Bronchial epithelial cell (primary cell): Measurements from ENCODE around the gene SENP7. TPM values are rescaled to one million over a fixed set of nuclear protein-coding genes. Genes with fewer than 3 reads are reported as not detected.
A peak's percentile ranks its signal among the peaks of the same experiment; 100 is the strongest.
"Not testable (repeated sequence)": the region's sequence is repeated elsewhere in the genome, so short reads cannot be mapped to it uniquely, and the experiment has no call there.

ENCODE experiments used
- DNase-seq: peaks from one replicate; pipeline ENCODE4 v3.0.0-alpha.2; 2010; ENCODE audit warnings: low read depth
- FAIRE-seq: peaks from 2 replicates; lab custom pipeline; 2011; peaks lifted over from hg19 to GRCh38; lab: Jason Lieb, UNC
- H3K27me3 ChIP-seq: 2 replicates; pipeline ENCODE4 v1.5.1; 2011; ENCODE audit warnings: low read length; ENCODE audit not compliant: control insufficient read depth, insufficient read depth
- H3K36me3 ChIP-seq: 2 replicates; pipeline ENCODE4 v1.5.1; 2011; ENCODE audit warnings: low read length; ENCODE audit not compliant: control insufficient read depth, insufficient read depth
- H3K4me3 ChIP-seq: 2 replicates; pipeline ENCODE4 v1.5.1; 2011; ENCODE audit warnings: mild to moderate bottlenecking, low read depth, low read length, control low read depth
- total RNA-seq: library from RNA; depleted of rRNA; stranded (reverse); fragments of >200 nt; gene quantifications from 2 replicates; pipeline ENCODE4 v1.2.1, GENCODE V29; 2014
- TF ChIP-seq, protein P1 (sequence below): IDR thresholded peaks from 2 replicates; pipeline ENCODE4 v1.5.1; 2011; ENCODE audit warnings: mild to moderate bottlenecking, moderate library complexity, low read length, control low read depth, inconsistent platforms; ENCODE audit not compliant: insufficient read depth, severe bottlenecking

Gene SENP7
- total RNA-seq, 1 donor from 2014 or later, result 5.8 TPM

DNA sequence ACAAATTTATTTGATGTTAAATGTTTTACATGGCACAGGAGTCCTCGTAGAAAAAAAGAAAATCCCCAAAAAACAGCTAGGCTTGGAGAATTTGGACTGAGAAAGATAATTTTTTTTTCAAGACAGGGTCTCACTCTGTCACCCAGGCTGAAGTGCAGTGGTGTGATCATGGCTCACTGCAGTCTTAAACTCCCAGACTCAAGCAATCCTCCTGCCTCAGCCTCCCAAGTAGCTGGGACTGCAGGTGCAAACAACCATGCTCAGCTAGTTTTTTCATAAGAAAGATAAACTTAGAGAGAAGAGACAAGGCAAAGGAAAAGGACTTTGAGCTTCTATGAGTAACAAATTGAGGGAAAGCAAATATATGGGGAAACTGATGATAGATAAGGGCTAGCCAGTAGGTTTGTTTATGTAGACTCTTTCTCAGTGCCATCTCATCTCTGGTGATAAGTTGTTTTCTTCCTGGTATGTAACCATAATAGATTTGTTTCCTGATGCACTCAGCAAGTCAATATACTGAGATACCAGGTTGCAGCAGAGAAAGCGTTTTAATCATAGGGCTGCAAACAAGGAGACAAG is 35.6 kb upstream of the SENP7 start:
- Histone ChIP-seq H3K4me3 (no peak overlapping the region), H3K27me3 (no peaks in the 10 kb centered on the region), H3K36me3 (no peaks in the 10 kb centered on the region)
- DNase-seq, result no peak
- TF ChIP-seq, protein P1, sequence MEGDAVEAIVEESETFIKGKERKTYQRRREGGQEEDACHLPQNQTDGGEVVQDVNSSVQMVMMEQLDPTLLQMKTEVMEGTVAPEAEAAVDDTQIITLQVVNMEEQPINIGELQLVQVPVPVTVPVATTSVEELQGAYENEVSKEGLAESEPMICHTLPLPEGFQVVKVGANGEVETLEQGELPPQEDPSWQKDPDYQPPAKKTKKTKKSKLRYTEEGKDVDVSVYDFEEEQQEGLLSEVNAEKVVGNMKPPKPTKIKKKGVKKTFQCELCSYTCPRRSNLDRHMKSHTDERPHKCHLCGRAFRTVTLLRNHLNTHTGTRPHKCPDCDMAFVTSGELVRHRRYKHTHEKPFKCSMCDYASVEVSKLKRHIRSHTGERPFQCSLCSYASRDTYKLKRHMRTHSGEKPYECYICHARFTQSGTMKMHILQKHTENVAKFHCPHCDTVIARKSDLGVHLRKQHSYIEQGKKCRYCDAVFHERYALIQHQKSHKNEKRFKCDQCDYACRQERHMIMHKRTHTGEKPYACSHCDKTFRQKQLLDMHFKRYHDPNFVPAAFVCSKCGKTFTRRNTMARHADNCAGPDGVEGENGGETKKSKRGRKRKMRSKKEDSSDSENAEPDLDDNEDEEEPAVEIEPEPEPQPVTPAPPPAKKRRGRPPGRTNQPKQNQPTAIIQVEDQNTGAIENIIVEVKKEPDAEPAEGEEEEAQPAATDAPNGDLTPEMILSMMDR, result no peak
- FAIRE-seq, result no peak

DNA sequence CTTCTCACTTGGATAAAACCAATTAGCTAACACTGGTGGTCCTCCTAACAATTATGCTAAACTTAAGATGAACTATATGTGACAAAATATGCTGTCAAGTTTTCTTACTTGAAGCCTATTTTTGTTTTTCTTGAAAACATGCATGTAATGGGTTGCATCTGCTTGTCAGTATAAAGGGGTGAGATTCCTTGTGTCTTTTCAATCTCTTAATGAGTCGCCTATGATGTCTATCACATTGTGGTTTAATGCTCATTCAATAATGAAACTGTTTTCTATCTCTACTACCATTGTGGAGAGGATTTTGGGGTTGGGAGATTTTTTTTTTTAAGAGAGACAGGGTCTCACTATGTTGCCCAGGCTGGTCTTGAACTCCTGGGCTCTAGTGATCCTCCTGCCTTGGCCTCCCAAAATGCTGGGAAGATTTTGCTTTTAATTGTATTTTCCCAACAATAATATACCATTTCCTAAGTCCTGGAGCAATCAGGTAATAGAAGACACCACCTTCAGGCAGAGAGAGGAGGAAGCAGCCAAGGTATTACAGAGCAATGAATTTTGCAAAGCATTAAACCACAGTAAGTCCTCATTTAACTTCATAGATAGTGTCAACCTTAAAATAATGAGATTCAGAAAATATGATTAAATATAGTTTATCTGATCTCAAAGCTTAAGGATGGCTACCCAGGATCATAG is 31.3 kb upstream of the SENP7 start:
- TF ChIP-seq, protein P1, result peak; percentile 14
- Histone ChIP-seq H3K27me3 (no peaks in the 10 kb centered on the region), H3K4me3 (no peak overlapping the region), H3K36me3 (no peaks in the 10 kb centered on the region)
- DNase-seq (no peak), FAIRE-seq (no peak)

DNA sequence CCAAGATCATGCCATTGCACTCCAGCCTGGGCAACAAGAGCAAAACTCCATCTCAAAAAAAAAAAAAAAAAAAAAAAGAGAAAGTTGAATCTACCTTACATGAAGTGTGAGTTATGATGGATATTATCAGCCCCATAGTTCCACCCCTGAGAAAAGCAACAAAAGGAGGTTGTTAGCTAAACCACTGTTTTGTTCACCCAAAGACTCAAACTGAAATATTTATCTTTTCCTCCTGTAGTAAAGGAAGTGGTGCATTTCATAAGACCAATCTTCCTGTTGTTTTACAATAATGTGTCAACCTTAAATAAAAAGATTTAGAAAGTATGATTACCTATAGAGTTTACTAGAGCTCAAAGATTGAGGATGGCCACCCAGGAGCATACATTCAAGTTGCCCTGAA is 29.9 kb upstream of the SENP7 start:
- Histone ChIP-seq H3K27me3 (no peaks in the 10 kb centered on the region), H3K4me3 (no peak overlapping the region), H3K36me3 (no peaks in the 10 kb centered on the region)
- FAIRE-seq (no peak), DNase-seq (no peak)
- TF ChIP-seq, protein P1, result no peak

DNA sequence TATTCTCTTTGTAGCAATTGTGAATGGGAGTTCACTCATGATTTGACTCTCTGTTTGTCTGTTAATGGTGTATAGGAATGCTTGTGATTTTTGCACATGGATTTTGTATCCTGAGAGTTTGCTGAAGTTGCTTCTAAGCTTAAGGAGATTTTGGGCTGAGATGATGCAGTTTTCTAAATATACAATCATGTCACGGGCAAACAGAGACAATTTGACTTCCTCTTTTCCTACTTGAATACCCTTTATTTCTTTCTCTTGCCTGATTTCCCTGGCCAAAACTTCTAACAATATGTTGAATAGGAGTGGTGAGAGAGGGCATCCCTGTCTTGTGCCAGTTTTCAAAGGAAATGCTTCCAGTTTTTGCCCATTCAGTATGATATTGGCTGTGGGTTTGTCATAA is 23.9 kb upstream of the SENP7 start:
- H3K27me3 ChIP-seq, H3K4me3 ChIP-seq, DNase-seq, FAIRE-seq, H3K36me3 ChIP-seq: not testable (repeated sequence)

DNA sequence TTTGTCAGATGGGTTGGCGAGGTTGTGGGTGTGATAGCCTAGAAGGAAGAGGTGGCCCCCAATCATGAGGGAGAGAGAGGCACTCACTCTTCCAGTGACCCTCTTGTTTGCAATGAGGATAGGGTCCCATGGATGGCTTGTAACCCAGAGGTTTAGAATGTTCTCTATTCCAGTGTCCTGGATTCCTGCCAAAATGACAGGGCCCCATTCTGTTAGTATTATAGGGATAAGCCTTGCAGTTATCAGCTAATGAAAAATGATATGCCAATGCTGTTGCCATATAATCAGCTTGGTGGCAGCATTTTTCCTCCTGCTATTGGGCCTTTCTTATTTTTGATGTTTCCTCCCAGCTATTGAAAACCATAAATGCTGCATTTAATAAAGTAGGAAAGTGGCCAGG is 23.3 kb upstream of the SENP7 start:
- no peaks in the 10 kb centered on the region for H3K27me3 ChIP-seq
- H3K36me3 ChIP-seq, result no peaks in the 10 kb centered on the region
- FAIRE-seq, result no peak
- TF ChIP-seq, protein P1, result no peak
- DNase-seq, result no peak
- no peak overlapping the region for H3K4me3 ChIP-seq

DNA sequence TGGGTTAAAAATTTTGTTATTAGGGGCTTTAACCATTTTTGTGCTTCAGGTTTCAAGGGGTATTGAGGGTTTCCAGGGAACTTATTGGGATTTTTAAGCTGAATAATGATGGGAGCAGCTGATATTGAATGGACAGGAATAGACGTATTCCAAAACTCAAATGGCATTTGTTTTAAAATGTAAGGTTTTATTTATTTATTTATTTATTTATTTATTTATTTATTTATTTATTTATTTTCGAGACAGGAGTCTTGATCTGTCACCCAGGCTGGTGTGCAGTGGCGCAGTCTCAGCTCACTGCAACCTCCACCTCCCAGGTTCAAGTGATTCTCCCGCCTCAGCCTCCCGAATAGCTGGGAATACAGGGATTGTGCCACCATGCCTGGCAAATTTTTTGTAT is 22.2 kb upstream of the SENP7 start:
- H3K27me3 ChIP-seq, result no peaks in the 10 kb centered on the region
- H3K4me3 ChIP-seq, result no peak overlapping the region
- TF ChIP-seq, protein P1, result no peak
- no peaks in the 10 kb centered on the region for H3K36me3 ChIP-seq
- no peak for FAIRE-seq
- no peak for DNase-seq
